HEK293 (cell line): ENCODE measurements around the gene ANGPTL2.

ENCODE experiments used
- CTCF ChIA-PET: fragments of 350-600 bp; formaldehyde crosslinking; extraction: SDS; loops from one replicate; lab custom pipeline; 2021; ENCODE audit warnings: antibody characterized with exemption; lab: Yijun Ruan, JAX
- POLR2A ChIA-PET: fragments of 300-600 bp; formaldehyde crosslinking; extraction: SDS; loops from one replicate; lab custom pipeline; 2020; ENCODE audit warnings: antibody characterized with exemption, inconsistent platforms; lab: Yijun Ruan, JAX
- H3K27ac ChIP-seq: fragments of 200-500 bp; sonication (Bioruptor generic); 2 replicates; pipeline ENCODE4 v1.5.1; 2014; ENCODE audit warnings: low read depth, low read length, control low read depth, inconsistent platforms; ENCODE audit errors: extremely low read depth
- H3K36me3 ChIP-seq, 2 experiments: fragments of 200-500 bp in 1 of 2; sonication (Bioruptor generic) in 1 of 2; 1 replicate in 1 of 2; 2 replicates in 1 of 2; pipeline ENCODE4 v1.5.1; 2014 to 2017; ENCODE audit warnings: inconsistent platforms in 2 of 2, low read length in 2 of 2; ENCODE audit not compliant: control insufficient read depth in 2 of 2, insufficient read depth in 1 of 2
- H3K4me1 ChIP-seq: fragments of 200-500 bp; sonication (Bioruptor generic); 2 replicates; pipeline ENCODE4 v1.5.1; 2014; ENCODE audit warnings: mild to moderate bottlenecking, low read length, inconsistent platforms; ENCODE audit not compliant: control insufficient read depth, insufficient read depth
- H3K4me3 ChIP-seq: 2 replicates; pipeline ENCODE4 v1.5.1; 2011; ENCODE audit warnings: low read depth, mild to moderate bottlenecking, control low read depth, low read length, moderate library complexity
- H3K9me3 ChIP-seq: fragments of 200-500 bp; sonication (Bioruptor generic); 2 replicates; pipeline ENCODE4 v1.5.1; 2014; ENCODE audit warnings: low read depth, low read length, inconsistent platforms; ENCODE audit not compliant: control insufficient read depth, insufficient read depth
- GLI4 ChIP-seq: fragments of 450-650 bp; formaldehyde crosslinking; IDR thresholded peaks from 2 replicates; pipeline ENCODE4 v1.5.1; 2016; ENCODE audit warnings: missing biosample characterization, missing genetic modification characterization
- HOXA7 ChIP-seq: sonication (generic); formaldehyde crosslinking; IDR thresholded peaks from 2 replicates; pipeline ENCODE4 v1.8.1; 2022; ENCODE audit warnings: missing genetic modification reagents, borderline replicate concordance
- HOXD13 ChIP-seq: sonication (generic); formaldehyde crosslinking; IDR thresholded peaks from 2 replicates; pipeline ENCODE4 v1.8.0; 2022; ENCODE audit warnings: missing genetic modification reagents, borderline replicate concordance
- KLF8 ChIP-seq: fragments of 450-650 bp; formaldehyde crosslinking; IDR thresholded peaks from 2 replicates; pipeline ENCODE4 v1.5.1; 2016; ENCODE audit warnings: missing biosample characterization, missing genetic modification characterization
- SP3 ChIP-seq: fragments of 450-650 bp; formaldehyde crosslinking; IDR thresholded peaks from 2 replicates; pipeline ENCODE4 v1.5.1; 2016; ENCODE audit warnings: missing biosample characterization, missing genetic modification characterization
- YY2 ChIP-seq: fragments of 450-650 bp; formaldehyde crosslinking; IDR thresholded peaks from 2 replicates; pipeline ENCODE4 v1.5.1; 2016; ENCODE audit warnings: missing biosample characterization, missing genetic modification characterization
- ZBTB7A ChIP-seq: fragments of 450-650 bp; formaldehyde crosslinking; IDR thresholded peaks from 2 replicates; pipeline ENCODE4 v1.5.1; 2016; ENCODE audit warnings: low read depth, missing biosample characterization, missing genetic modification characterization
- ZNF112 ChIP-seq: fragments of 450-650 bp; formaldehyde crosslinking; IDR thresholded peaks from 2 replicates; pipeline ENCODE4 v1.5.0; 2017; ENCODE audit warnings: missing biosample characterization, missing genetic modification characterization
- ZNF146 ChIP-seq: fragments of 450-650 bp; formaldehyde crosslinking; IDR thresholded peaks from 2 replicates; pipeline ENCODE4 v1.5.1; 2016; ENCODE audit warnings: missing biosample characterization, missing genetic modification characterization
- ZNF174 ChIP-seq: fragments of 450-650 bp; formaldehyde crosslinking; IDR thresholded peaks from 2 replicates; pipeline ENCODE4 v1.5.0; 2017; ENCODE audit warnings: missing biosample characterization, mild to moderate bottlenecking, missing genetic modification characterization
- ZNF19 ChIP-seq: fragments of 450-650 bp; formaldehyde crosslinking; IDR thresholded peaks from 2 replicates; pipeline ENCODE4; 2016; ENCODE audit warnings: missing biosample characterization, missing genetic modification characterization, low read depth
- ZNF202 ChIP-seq: fragments of 450-650 bp; formaldehyde crosslinking; IDR thresholded peaks from 2 replicates; pipeline ENCODE4 v1.5.1; 2016; ENCODE audit warnings: missing biosample characterization, missing genetic modification characterization, borderline replicate concordance
- ZNF274 ChIP-seq, 2 experiments: fragments of 200-500 bp in 1 of 2; fragments of 450-650 bp in 1 of 2; sonication (Bioruptor generic) in 1 of 2; formaldehyde crosslinking in 1 of 2; IDR thresholded peaks; 2 replicates each; pipeline versions ENCODE4 v1.5.1 to v1.6.1; 2014 to 2016; ENCODE audit warnings: borderline replicate concordance in 1 of 2, inconsistent platforms in 1 of 2, low read length in 1 of 2, missing biosample characterization in 1 of 2, missing genetic modification characterization in 1 of 2
- ZNF335 ChIP-seq: fragments of 450-650 bp; formaldehyde crosslinking; conservative IDR thresholded peaks from 2 replicates; pipeline ENCODE4 v1.5.1; 2016; ENCODE audit warnings: missing biosample characterization, missing genetic modification characterization
- ZNF514 ChIP-seq: fragments of 450-650 bp; formaldehyde crosslinking; IDR thresholded peaks from 2 replicates; pipeline ENCODE4 v1.5.1; 2016; ENCODE audit warnings: missing biosample characterization, missing genetic modification characterization
- ZNF610 ChIP-seq: fragments of 450-650 bp; formaldehyde crosslinking; IDR thresholded peaks from 2 replicates; pipeline ENCODE4 v1.5.1; 2016; ENCODE audit warnings: missing biosample characterization, missing genetic modification characterization, borderline replicate concordance
- TF ChIP-seq, protein P1 (sequence below): fragments of 450-650 bp; formaldehyde crosslinking; IDR thresholded peaks from 2 replicates; pipeline ENCODE4 v1.5.1; 2016; ENCODE audit warnings: missing biosample characterization, missing genetic modification characterization
- TF ChIP-seq, protein P2 (sequence below): fragments of 450-650 bp; formaldehyde crosslinking; IDR thresholded peaks from 2 replicates; pipeline ENCODE4 v1.5.1; 2016; ENCODE audit warnings: missing biosample characterization, missing genetic modification characterization
- TF ChIP-seq, protein P3 (sequence below): fragments of 450-650 bp; formaldehyde crosslinking; IDR thresholded peaks from 2 replicates; pipeline ENCODE4 v1.5.1; 2016; ENCODE audit warnings: missing biosample characterization, missing genetic modification characterization
- TF ChIP-seq, protein P4 (sequence below): fragments of 450-650 bp; formaldehyde crosslinking; IDR thresholded peaks from 2 replicates; pipeline ENCODE4 v1.5.1; 2017; ENCODE audit warnings: missing biosample characterization, missing genetic modification characterization
- TF ChIP-seq, protein P5 (sequence below): fragments of 450-650 bp; formaldehyde crosslinking; conservative IDR thresholded peaks from 2 replicates; pipeline ENCODE4 v1.5.1; 2016; ENCODE audit warnings: low read depth, missing biosample characterization, missing genetic modification characterization

Gene ANGPTL2

DNA sequence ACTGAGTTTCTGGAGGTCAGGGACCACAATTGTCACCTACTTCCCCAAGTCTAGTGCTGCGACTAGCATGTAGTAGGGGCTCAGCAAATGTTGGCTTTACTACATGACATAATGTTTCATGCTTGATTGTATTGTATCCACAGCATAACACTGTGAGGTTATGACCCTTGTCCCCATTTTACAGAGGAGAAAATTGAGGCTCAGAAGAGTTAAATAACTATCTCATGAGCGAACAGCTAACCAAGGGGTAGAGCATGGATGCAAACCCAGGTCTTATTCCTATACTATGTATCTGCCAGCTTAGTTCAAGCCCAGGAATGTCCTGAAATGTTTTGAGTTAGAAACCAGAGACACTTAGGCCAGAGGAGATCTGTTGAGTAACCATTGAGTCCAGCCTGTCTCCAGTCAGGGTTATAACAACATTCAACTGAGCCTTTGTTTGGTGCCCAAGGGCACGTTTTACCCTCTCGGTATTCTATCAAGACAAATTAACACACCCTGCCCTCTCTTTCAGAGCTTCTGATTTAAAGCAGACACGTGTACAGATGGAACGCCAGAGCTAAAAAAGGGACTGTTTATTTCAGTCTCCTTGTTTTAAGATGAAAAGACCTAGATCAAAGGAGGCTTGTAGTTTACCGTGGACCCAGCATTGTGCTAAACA, 16.5 kb downstream of the ANGPTL2 start:
- TF ChIP-seq ZNF112 (tag by site-specific recombination): no peak
- TF ChIP-seq, protein P1, sequence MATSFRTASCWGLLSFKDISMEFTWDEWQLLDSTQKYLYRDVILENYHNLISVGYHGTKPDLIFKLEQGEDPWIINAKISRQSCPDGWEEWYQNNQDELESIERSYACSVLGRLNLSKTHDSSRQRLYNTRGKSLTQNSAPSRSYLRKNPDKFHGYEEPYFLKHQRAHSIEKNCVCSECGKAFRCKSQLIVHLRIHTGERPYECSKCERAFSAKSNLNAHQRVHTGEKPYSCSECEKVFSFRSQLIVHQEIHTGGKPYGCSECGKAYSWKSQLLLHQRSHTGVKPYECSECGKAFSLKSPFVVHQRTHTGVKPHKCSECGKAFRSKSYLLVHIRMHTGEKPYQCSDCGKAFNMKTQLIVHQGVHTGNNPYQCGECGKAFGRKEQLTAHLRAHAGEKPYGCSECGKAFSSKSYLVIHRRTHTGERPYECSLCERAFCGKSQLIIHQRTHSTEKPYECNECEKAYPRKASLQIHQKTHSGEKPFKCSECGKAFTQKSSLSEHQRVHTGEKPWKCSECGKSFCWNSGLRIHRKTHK (tag by site-specific recombination): no peak
- TF ChIP-seq ZNF174 (tag by site-specific recombination): no peak
- no peak for TF ChIP-seq ZNF335
- TF ChIP-seq, protein P2, sequence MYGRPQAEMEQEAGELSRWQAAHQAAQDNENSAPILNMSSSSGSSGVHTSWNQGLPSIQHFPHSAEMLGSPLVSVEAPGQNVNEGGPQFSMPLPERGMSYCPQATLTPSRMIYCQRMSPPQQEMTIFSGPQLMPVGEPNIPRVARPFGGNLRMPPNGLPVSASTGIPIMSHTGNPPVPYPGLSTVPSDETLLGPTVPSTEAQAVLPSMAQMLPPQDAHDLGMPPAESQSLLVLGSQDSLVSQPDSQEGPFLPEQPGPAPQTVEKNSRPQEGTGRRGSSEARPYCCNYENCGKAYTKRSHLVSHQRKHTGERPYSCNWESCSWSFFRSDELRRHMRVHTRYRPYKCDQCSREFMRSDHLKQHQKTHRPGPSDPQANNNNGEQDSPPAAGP (tag by site-specific recombination): no peak
- TF ChIP-seq HOXA7 (CRISPR knock-in tag): no peak
- TF ChIP-seq YY2: no peak
- no peak for TF ChIP-seq KLF8 (tag by site-specific recombination)
- TF ChIP-seq GLI4 (tag by site-specific recombination): no peak
- TF ChIP-seq ZBTB7A: no peak
- TF ChIP-seq, protein P3, sequence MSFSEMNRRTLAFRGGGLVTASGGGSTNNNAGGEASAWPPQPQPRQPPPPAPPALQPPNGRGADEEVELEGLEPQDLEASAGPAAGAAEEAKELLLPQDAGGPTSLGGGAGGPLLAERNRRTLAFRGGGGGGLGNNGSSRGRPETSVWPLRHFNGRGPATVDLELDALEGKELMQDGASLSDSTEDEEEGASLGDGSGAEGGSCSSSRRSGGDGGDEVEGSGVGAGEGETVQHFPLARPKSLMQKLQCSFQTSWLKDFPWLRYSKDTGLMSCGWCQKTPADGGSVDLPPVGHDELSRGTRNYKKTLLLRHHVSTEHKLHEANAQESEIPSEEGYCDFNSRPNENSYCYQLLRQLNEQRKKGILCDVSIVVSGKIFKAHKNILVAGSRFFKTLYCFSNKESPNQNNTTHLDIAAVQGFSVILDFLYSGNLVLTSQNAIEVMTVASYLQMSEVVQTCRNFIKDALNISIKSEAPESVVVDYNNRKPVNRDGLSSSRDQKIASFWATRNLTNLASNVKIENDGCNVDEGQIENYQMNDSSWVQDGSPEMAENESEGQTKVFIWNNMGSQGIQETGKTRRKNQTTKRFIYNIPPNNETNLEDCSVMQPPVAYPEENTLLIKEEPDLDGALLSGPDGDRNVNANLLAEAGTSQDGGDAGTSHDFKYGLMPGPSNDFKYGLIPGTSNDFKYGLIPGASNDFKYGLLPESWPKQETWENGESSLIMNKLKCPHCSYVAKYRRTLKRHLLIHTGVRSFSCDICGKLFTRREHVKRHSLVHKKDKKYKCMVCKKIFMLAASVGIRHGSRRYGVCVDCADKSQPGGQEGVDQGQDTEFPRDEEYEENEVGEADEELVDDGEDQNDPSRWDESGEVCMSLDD: no peak
- H3K9me3 ChIP-seq: no peaks in the 10 kb centered on the region
- no peaks in the 10 kb centered on the region for H3K4me1 ChIP-seq
- H3K27ac ChIP-seq: no peak overlapping the region
- CTCF ChIA-PET: interaction anchor here (0.7 kb wide), 1 partner anchor 473 kb away, joined by 3 read pairs; no protein-coding TSS in a partner anchor
- H3K4me3 ChIP-seq: no peak overlapping the region
- POLR2A ChIA-PET: no interaction called here
- H3K36me3 ChIP-seq: no peaks in the 10 kb centered on the region

DNA sequence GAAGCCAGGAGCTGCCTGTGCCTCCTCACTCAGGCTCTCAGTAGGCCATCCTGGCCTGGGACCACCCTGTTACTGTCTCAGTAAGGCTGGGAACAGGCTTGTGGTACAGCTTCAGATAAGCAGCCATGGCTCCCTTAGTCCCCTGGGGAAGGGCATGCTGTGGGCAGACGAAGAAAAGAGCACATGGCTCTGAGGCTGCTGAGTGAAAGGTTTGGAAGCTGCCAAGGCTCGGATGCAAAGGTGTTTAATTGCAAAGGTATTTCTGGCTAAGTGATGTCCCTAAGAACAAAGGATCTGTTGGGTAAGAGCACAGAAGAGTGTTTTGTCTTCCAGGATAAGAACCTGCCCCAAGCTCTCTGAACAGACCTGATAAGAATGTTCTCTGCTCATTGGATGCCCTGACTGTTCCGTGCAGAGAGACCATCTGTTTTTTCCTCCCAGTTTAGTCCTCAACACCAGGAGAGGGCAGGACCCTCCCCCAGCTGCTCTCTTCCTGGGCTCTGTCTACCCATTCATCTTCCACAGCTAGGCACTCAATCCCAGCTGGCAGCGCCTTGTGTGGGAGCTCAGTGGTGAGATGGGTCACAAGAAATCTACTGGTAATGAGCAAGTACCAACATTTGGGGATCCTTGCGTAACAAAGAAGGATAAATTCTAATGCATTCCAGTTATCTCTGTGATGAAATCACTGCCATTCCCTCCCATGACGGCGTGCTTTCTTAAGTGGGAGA, 17.7 kb downstream of the ANGPTL2 start:
- POLR2A ChIA-PET: no interaction called here
- Histone ChIP-seq H3K9me3 (no peaks in the 10 kb centered on the region), H3K27ac (no peak overlapping the region), H3K4me3 (no peak overlapping the region), H3K36me3 (no peaks in the 10 kb centered on the region), H3K4me1 (no peaks in the 10 kb centered on the region)
- CTCF ChIA-PET: interaction anchor here (0.6 to 1.1 kb wide), 3 partner anchors 10 to 378 kb away, joined by 3 to 7 read pairs (median 3); no protein-coding TSS in a partner anchor
- TF ChIP-seq ZNF202 (tag by site-specific recombination) (no peak), ZNF174 (tag by site-specific recombination) (no peak), ZNF514 (tag by site-specific recombination) (no peak), ZNF274 (IDR thresholded peaks at IDR 0.05; ENCODE audit: low read length) (no peak), ZNF274 (tag by site-specific recombination; IDR thresholded peaks at IDR 0.05; ENCODE audit: borderline replicate concordance) (no peak), HOXD13 (CRISPR knock-in tag) (no peak), ZNF19 (tag by site-specific recombination) (no peak), ZNF146 (tag by site-specific recombination) (no peak), SP3 (tag by site-specific recombination) (no peak), ZNF610 (tag by site-specific recombination) (no peak)
- TF ChIP-seq, protein P4, sequence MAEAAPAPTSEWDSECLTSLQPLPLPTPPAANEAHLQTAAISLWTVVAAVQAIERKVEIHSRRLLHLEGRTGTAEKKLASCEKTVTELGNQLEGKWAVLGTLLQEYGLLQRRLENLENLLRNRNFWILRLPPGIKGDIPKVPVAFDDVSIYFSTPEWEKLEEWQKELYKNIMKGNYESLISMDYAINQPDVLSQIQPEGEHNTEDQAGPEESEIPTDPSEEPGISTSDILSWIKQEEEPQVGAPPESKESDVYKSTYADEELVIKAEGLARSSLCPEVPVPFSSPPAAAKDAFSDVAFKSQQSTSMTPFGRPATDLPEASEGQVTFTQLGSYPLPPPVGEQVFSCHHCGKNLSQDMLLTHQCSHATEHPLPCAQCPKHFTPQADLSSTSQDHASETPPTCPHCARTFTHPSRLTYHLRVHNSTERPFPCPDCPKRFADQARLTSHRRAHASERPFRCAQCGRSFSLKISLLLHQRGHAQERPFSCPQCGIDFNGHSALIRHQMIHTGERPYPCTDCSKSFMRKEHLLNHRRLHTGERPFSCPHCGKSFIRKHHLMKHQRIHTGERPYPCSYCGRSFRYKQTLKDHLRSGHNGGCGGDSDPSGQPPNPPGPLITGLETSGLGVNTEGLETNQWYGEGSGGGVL (tag by site-specific recombination): no peak
- TF ChIP-seq, protein P5, sequence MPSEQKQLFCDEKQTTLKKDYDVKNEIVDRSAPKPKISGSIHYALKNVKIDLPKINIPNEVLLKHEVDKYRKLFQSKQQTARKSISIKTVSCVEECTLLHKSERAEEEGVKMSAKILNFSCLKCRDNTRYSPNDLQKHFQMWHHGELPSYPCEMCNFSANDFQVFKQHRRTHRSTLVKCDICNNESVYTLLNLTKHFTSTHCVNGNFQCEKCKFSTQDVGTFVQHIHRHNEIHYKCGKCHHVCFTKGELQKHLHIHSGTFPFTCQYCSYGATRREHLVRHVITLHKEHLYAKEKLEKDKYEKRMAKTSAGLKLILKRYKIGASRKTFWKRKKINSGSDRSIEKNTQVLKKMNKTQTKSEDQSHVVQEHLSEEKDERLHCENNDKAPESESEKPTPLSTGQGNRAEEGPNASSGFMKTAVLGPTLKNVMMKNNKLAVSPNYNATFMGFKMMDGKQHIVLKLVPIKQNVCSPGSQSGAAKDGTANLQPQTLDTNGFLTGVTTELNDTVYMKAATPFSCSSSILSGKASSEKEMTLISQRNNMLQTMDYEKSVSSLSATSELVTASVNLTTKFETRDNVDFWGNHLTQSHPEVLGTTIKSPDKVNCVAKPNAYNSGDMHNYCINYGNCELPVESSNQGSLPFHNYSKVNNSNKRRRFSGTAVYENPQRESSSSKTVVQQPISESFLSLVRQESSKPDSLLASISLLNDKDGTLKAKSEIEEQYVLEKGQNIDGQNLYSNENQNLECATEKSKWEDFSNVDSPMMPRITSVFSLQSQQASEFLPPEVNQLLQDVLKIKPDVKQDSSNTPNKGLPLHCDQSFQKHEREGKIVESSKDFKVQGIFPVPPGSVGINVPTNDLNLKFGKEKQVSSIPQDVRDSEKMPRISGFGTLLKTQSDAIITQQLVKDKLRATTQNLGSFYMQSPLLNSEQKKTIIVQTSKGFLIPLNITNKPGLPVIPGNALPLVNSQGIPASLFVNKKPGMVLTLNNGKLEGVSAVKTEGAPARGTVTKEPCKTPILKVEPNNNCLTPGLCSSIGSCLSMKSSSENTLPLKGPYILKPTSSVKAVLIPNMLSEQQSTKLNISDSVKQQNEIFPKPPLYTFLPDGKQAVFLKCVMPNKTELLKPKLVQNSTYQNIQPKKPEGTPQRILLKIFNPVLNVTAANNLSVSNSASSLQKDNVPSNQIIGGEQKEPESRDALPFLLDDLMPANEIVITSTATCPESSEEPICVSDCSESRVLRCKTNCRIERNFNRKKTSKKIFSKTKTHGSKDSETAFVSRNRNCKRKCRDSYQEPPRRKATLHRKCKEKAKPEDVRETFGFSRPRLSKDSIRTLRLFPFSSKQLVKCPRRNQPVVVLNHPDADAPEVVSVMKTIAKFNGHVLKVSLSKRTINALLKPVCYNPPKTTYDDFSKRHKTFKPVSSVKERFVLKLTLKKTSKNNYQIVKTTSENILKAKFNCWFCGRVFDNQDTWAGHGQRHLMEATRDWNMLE (tag by site-specific recombination): no peak
